GM03348 (cell line): Measurements from ENCODE around the gene ADD3.
A peak's percentile ranks its signal among the peaks of the same experiment; 100 is the strongest.
"Not testable (repeated sequence)": the region's sequence is repeated elsewhere in the genome, so short reads cannot be mapped to it uniquely, and the experiment has no call there.

Experiments
- DNase-seq: peaks from one replicate; pipeline ENCODE4 v3.0.0; 2012; ENCODE audit warnings: low spot score

The ADD3 gene

GRCh38 chr10:110032801-110033700, 25.3 kb downstream of the ADD3 start:
- no peak for DNase-seq

- no peak for DNase-seq
These were observed 26.0 kb downstream of the ADD3 start for GRCh38 chr10:110033701-110034235.

GRCh38 chr10:110034596-110034995, 26.8 kb downstream of the ADD3 start:
- DNase-seq: no peak

GRCh38 chr10:110035070-110035921, 27.5 kb downstream of the ADD3 start:
- no peak for DNase-seq

- no peak for DNase-seq
These were observed 28.9 kb downstream of the ADD3 start for GRCh38 chr10:110036640-110037039.

- no peak for DNase-seq
These were observed 31.5 kb downstream of the ADD3 start for GRCh38 chr10:110039254-110039653.

- DNase-seq: no peak
These were observed 32.3 kb downstream of the ADD3 start for GRCh38 chr10:110040108-110040507.

- no peak for DNase-seq
These were observed 33.1 kb downstream of the ADD3 start for GRCh38 chr10:110040767-110041478.

- DNase-seq: no peak
These were observed 33.7 kb downstream of the ADD3 start for GRCh38 chr10:110041479-110041829.

- no peak for DNase-seq
These were observed 34.4 kb downstream of the ADD3 start for GRCh38 chr10:110042181-110042580.

GRCh38 chr10:110042891-110043290, 35.1 kb downstream of the ADD3 start:
- no peak for DNase-seq

GRCh38 chr10:110044681-110045080, 36.9 kb downstream of the ADD3 start:
- no peak for DNase-seq

- no peak for DNase-seq
These were observed 38.0 kb downstream of the ADD3 start for GRCh38 chr10:110045772-110046171.

GRCh38 chr10:110048145-110048544, 40.4 kb downstream of the ADD3 start:
- DNase-seq: not testable (repeated sequence)

GRCh38 chr10:110048781-110049180, 41.0 kb downstream of the ADD3 start:
- DNase-seq: no peak

GRCh38 chr10:110049889-110050591, 42.3 kb downstream of the ADD3 start:
- not testable (repeated sequence) for DNase-seq

GRCh38 chr10:110051487-110051886, 43.7 kb downstream of the ADD3 start:
- DNase-seq: no peak

GRCh38 chr10:110052916-110053315, 45.1 kb downstream of the ADD3 start:
- no peak for DNase-seq

- peak; percentile 76 for DNase-seq
These were observed 49.0 kb downstream of the ADD3 start for GRCh38 chr10:110056822-110057221.

- no peak for DNase-seq
These were observed 49.7 kb downstream of the ADD3 start for GRCh38 chr10:110057456-110057855.

- DNase-seq: no peak
These were observed 50.4 kb downstream of the ADD3 start for GRCh38 chr10:110058212-110058611.
